Stomach smooth muscle (tissue), 2 donors: Measurements from ENCODE around the gene ZBTB20.
A peak's percentile ranks its signal among the peaks of the same experiment; 100 is the strongest.

ENCODE experiments used
- H3K27ac ChIP-seq: one replicate; pipeline ENCODE4 v1.7.0; 2013; ENCODE audit warnings: mild to moderate bottlenecking, low read length, inconsistent platforms
- H3K27me3 ChIP-seq, 2 donors: one replicate each; pipeline ENCODE4 v1.7.0; 2013; ENCODE audit warnings: low read length in 2 of 2; ENCODE audit not compliant: insufficient read depth in 2 of 2, control insufficient read depth in 1 of 2
- H3K36me3 ChIP-seq, 2 donors: one replicate each; pipeline ENCODE4 v1.7.0; 2013; ENCODE audit warnings: low read length in 2 of 2; ENCODE audit not compliant: control insufficient read depth in 2 of 2, insufficient read depth in 2 of 2
- H3K4me1 ChIP-seq: one replicate; pipeline ENCODE4 v1.7.0; 2013; ENCODE audit warnings: low read length; ENCODE audit not compliant: control insufficient read depth, insufficient read depth
- H3K4me3 ChIP-seq, 2 donors: one replicate each; pipeline ENCODE4 v1.7.0; 2013; ENCODE audit warnings: low read length in 2 of 2
- H3K9ac ChIP-seq, 2 donors: one replicate each; pipeline ENCODE4 v1.7.0; 2013; ENCODE audit warnings: low read length in 2 of 2, mild to moderate bottlenecking in 1 of 2
- H3K9me3 ChIP-seq, 2 donors: one replicate each; pipeline ENCODE4 v1.7.0; 2013; ENCODE audit warnings: low read length in 2 of 2; ENCODE audit not compliant: control insufficient read depth in 2 of 2
- donor health status: healthy.
- donor health status: Pancreatic carcinoma.

The ZBTB20 gene

DNA sequence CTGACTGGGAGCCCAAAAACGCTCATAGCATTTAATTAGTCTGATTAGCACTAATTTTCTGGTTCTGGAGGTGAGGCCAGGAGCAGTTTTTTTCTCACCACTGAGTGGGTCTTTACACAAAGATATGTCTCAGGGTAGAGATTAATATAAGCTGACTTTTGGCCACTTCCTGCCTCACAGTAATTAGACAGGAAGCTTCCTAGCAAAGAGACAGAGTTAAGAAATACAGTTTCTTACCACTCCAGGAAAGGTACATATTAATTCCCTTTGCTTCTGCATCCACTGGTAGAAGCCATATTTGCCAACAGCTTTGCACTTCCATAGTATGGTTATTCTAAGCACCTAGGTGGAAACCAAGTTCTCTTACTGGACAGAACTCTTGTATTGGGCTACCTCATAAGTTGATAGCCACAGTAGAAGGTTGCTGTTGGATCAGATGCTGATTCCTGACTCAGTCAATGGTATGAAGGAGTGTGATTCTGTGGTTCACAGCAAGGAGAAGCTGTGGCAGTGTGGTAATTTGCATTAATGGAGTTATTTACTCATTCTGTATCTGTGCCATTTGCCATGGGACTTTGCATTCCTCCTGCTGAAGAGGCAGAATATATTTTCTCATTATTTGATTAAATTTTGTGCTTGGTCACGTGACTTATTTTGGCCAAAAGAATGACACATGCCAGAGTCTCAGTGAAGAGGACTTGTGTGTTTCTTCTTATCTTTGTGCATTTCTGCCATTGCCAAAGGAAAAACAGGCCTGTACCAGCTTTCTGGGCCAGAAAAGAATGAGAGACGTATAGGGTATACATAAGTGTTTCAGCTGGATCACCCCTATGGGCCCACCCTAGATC lies 17.5 kb upstream of the ZBTB20 start:
- Histone ChIP-seq H3K27ac (no peak overlapping the region), H3K9ac (no peak overlapping the region), H3K4me3 (no peak overlapping the region), H3K36me3 (no peaks in the 10 kb centered on the region), H3K9me3 (no peaks in the 10 kb centered on the region), H3K27me3 (no peaks in the 10 kb centered on the region), H3K4me1 (no peaks in the 10 kb centered on the region)

DNA sequence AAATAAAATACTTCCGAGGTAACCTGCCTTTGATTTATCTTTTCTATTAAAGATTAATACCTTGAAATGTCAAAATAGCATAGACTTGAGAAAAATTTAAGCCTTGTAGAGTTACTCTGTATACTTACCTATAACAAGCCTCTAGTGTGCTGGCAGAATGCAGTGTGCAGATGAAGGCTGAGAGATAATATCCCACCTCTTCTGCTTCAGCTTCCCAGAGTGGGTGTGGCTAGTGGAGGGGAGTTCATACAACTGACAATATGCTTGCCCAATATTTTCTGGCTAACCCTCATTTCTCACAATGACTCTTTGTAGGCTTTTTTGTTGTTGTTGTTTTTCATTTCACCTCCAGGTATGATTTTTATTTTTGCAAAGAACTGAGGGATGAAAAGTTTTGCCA lies 15.7 kb upstream of the ZBTB20 start:
- H3K4me1 ChIP-seq, result no peaks in the 10 kb centered on the region
- H3K27me3 ChIP-seq, result no peaks in the 10 kb centered on the region
- no peak overlapping the region for H3K27ac ChIP-seq
- H3K9ac ChIP-seq, result no peak overlapping the region
- no peak overlapping the region for H3K4me3 ChIP-seq
- no peaks in the 10 kb centered on the region for H3K36me3 ChIP-seq
- H3K9me3 ChIP-seq, result no peaks in the 10 kb centered on the region

GRCh38 chr3:115161866-115162265 lies 14.8 kb upstream of the ZBTB20 start:
- Histone ChIP-seq H3K9ac (no peak overlapping the region), H3K27ac (no peak overlapping the region), H3K4me3 (no peak overlapping the region), H3K27me3 (no peaks in the 10 kb centered on the region), H3K4me1 (no peaks in the 10 kb centered on the region), H3K9me3 (no peaks in the 10 kb centered on the region), H3K36me3 (no peaks in the 10 kb centered on the region)

DNA sequence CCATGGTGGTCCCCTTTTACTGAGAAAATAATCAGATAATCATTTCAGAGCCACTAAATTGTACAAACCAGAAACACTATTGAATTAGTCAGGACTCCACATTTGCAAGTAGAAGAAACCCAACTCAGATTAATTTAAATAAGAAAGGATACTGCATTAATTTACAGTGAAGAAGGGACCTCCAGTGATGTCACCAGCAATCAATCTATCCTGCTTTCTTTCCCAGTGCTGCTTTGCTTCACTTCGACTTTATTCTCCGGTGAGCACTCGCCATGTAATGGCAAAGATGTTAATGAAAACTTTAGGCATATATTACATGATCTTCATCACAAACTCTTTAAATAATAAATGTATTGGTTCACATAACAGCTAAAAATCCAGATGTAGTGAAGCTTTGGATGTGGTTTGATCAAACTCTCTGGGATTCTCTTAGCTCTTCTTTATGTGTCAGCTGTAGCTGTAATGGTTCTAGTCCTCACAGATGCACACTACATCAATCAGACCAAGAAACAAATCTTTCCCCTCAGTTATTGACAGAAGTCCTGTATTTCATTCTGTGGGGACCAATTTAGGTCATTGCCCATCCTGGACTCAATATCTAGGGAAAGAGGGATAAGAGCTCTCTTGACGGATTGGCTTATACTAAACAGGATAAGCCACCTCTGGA lies 14.2 kb upstream of the ZBTB20 start:
- Histone ChIP-seq H3K27me3 (no peaks in the 10 kb centered on the region), H3K36me3 (no peaks in the 10 kb centered on the region), H3K4me1 (no peaks in the 10 kb centered on the region), H3K9me3 (no peaks in the 10 kb centered on the region), H3K27ac (no peak overlapping the region), H3K9ac (no peak overlapping the region), H3K4me3 (no peak overlapping the region)

- Histone ChIP-seq H3K27ac (no peak overlapping the region), H3K27me3 (no peaks in the 10 kb centered on the region)
Observed at GRCh38 chr3:115160295-115160694, 13.2 kb upstream of the ZBTB20 start.

DNA sequence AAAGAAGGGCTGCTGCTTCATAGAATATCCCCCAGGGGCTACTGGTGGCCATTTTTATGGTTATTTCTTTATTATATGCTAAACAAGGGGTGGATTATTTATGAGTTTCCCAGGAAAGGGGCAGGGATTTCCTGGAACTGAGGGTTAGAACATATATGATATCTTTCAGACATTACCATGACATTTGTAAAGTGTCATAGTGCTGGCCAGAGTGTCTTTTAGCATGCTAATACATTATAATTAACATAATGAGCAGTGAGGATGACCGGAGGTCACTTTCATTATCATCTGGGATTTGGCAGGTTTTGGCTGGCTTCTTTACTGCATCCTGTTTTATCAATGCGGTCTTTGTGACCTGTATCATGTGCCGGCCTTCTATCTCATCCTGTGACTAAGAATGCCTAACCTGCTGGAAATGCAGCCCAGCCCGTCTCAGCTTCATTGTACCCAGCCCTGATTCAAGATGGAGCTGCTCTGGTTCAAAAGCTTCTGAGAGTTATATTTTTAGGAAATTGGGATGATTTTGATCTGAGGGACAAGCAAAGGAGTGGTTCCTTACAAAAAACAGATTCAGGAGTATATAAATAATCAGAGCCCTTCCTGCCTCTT lies 9.1 kb upstream of the ZBTB20 start:
- no peak overlapping the region for H3K27ac ChIP-seq
- H3K4me1 ChIP-seq, result no peaks in the 10 kb centered on the region
- H3K27me3 ChIP-seq, result no peaks in the 10 kb centered on the region
- H3K36me3 ChIP-seq, result no peaks in the 10 kb centered on the region
- H3K4me3 ChIP-seq, result no peak overlapping the region
- no peak overlapping the region for H3K9ac ChIP-seq
- no peaks in the 10 kb centered on the region for H3K9me3 ChIP-seq

More at GRCh38 chr3:115160295-115160694, 13.2 kb upstream of the ZBTB20 start:
- Histone ChIP-seq H3K4me1 (no peaks in the 10 kb centered on the region), H3K9ac (no peak overlapping the region), H3K9me3 (no peaks in the 10 kb centered on the region), H3K36me3 (no peaks in the 10 kb centered on the region), H3K4me3 (no peak overlapping the region)

DNA sequence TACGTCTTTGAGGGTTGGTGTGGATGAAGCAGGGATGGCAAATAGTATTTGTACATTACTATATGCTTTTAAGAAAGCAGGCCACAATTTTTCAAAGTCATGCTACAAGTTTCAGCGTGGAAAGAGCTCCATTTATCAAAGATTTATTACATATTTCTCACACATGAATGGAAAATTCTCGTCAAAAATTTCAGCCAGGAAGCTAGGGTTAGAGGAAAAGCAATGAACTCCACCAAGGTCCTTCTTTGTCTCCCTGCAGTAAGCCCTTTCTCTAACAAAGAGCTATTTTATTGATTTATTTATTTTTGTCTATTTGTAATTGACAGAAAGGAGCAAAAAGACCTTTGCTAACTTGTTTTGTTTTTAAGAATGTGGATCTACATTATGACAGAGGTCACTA lies 7.5 kb upstream of the ZBTB20 start:
- H3K27me3 ChIP-seq, result no peaks in the 10 kb centered on the region
- no peak overlapping the region for H3K4me3 ChIP-seq
- no peaks in the 10 kb centered on the region for H3K36me3 ChIP-seq
- no peak overlapping the region for H3K27ac ChIP-seq
- no peak overlapping the region for H3K9ac ChIP-seq
- no peaks in the 10 kb centered on the region for H3K9me3 ChIP-seq
- no peaks in the 10 kb centered on the region for H3K4me1 ChIP-seq

DNA sequence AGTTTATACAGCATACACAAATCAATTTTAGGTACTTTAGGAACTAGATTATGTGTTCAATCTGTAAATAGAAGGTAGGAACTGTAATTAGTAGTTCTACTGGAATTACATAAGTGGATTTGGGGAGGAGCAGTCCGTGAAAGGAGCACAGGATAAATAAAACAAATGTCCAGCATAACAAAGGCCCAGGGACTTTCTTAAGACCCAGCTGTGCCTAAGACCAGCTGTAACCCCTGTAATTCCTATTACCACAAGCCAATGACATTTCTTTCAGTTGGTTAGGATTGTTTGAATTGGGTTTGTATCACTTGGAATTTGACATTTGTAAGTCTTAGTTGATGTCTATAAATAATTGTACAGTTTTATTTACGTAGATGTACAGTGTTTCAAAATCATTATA lies 4.8 kb upstream of the ZBTB20 start:
- Histone ChIP-seq H3K9me3 (no peaks in the 10 kb centered on the region), H3K36me3 (no peaks in the 10 kb centered on the region), H3K4me3 (no peak overlapping the region), H3K27ac (no peak overlapping the region), H3K27me3 (no peaks in the 10 kb centered on the region), H3K9ac (no peak overlapping the region), H3K4me1 (no peaks in the 10 kb centered on the region)

DNA sequence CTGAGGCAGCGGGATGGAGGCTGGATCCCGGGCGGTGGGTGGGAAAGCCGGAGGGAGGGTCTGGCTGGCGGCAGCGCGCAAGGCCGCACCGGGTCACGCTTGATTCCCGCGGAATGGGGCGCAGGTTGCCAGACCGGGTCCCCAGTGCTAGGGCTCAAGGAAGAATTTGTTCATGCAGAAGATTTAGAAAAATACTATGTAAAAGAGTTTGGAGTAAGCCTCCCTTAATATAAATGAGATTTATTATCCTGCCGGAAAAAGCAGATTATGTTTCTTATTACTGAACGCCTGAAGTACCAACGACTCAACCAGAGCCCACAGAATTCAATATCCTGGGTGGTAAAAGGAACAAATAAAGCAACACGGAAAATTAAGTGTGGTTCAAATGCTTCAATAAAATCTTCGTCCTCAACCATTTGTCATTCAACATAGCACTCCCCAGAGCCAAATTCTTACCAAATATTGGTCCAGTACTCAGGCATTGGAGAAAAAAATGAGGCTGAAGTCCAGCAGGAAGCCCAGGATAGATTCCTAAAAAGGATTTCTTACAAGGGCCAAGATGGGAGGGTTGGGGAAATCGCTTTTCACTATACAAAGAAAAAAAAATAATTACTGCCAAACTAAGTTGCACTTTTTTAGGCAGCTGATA lies 1.2 kb upstream of the ZBTB20 start:
- Histone ChIP-seq H3K9me3 (no peaks in the 10 kb centered on the region), H3K9ac (peak overlapping the region; percentile 91 to 93), H3K27me3 (no peaks in the 10 kb centered on the region), H3K36me3 (no peaks in the 10 kb centered on the region), H3K27ac (peak overlapping the region; percentile 97), H3K4me1 (no peaks in the 10 kb centered on the region), H3K4me3 (peak overlapping the region; percentile 71 to 83)

DNA sequence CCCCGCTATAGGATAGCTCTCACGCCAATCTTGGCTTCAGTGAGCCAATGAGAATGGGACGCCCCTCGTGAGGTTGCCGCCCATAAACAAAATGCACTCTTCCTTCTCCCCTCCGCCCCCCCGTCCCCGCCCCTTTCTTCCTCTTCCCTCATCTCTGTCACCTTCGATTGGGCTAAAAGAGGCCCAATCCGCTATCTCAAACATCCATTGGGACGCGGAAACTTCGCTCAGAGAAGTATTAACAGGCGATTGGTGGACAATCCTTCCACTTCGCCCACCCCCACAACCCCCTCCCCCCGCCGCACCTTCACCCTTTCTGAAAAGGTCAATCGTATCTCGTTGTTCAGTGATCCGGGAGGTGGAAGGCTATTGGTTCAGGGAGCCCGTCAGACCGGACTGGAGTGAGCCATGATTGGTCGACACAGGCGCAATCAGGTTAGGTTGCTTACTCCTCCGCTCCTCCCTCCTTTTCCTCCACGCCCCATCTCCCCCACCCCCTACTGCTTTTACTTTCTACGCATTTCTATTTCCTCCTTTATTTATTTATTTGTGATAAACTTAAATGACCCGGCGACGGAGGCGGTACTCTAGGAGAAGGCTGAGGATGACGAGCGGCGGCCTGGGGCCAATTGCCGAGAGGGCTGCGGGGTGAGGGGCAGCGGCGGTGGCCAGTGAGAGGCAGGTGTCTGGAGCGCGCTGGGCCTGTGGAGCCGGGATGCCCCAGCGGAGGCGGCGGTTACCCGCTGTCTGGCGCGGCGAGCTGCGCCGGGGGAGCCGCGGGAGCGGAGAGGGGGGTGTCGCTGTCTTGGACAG lies 447 bp upstream of the ZBTB20 start:
- Histone ChIP-seq H3K36me3 (no peaks in the 10 kb centered on the region), H3K9me3 (no peaks in the 10 kb centered on the region), H3K4me3 (peak overlapping the region; percentile 71 to 83), H3K9ac (peak overlapping the region; percentile 91 to 93), H3K27ac (peak overlapping the region; percentile 97), H3K27me3 (no peaks in the 10 kb centered on the region), H3K4me1 (no peaks in the 10 kb centered on the region)
